ENCODE results near the gene ZCCHC18. TPM values are rescaled to one million over a fixed set of nuclear protein-coding genes. Genes with fewer than 3 reads are reported as not detected.

ZCCHC18 gene
- polyA plus RNA-seq, 1 of the 3 experiments (the other 2 are of a cell fraction) = 7.5 TPM

GRCh38 chrX:104141087-104141760 lies 28.9 kb downstream of the ZCCHC18 start:
- no peaks in the 10 kb centered on the region for H3K36me3 ChIP-seq (replicated peaks in 1 of 2; ENCODE audit: control insufficient read depth in 1 of 2, insufficient read depth in 2 of 2, low read length in 1 of 2)
- no peaks in the 10 kb centered on the region for H4K20me1 ChIP-seq (ENCODE audit: insufficient read depth)
- no peak overlapping the region for H3K9ac ChIP-seq
- DNase-seq = no peak
- ChIA-PET CTCF (no interaction called here), POLR2A (no interaction called here)
- WGBS (ENCODE audit: low lambda C conversion rate) = 50% methylated on average over 8 of the region's 8 CpGs
- TF ChIP-seq REST (IDR thresholded peaks at IDR 0.05; ENCODE audit: low read depth, low read length) = no peak
- no peak for TF ChIP-seq FOSL2 (IDR thresholded peaks at IDR 0.05; ENCODE audit: borderline replicate concordance, low read depth)
- no peak for TF ChIP-seq MXI1 (IDR thresholded peaks at IDR 0.05; ENCODE audit: low read depth, low read length)
- no peak for TF ChIP-seq TCF12 (IDR thresholded peaks at IDR 0.05)
- no peak for TF ChIP-seq SIN3A (IDR thresholded peaks at IDR 0.05; ENCODE audit: borderline replicate concordance, low read depth, low read length)
- TF ChIP-seq EZH2phosphoT487 (IDR thresholded peaks at IDR 0.05; ENCODE audit: borderline replicate concordance, low read depth) = no peak
- TF ChIP-seq GABPA (IDR thresholded peaks at IDR 0.05; ENCODE audit: low read depth) = no peak
- no peak for TF ChIP-seq CHD2 (IDR thresholded peaks at IDR 0.05; ENCODE audit: low read length, partially characterized antibody)
- TF ChIP-seq NFIC (IDR thresholded peaks at IDR 0.05; ENCODE audit: borderline replicate concordance) = no peak
- TF ChIP-seq JUND (IDR thresholded peaks at IDR 0.05) = no peak
- no peak for TF ChIP-seq EP300 (IDR thresholded peaks at IDR 0.05; ENCODE audit: borderline replicate concordance in 1 of 2, low read depth in 1 of 2, low read length in 1 of 2)
- no peak for TF ChIP-seq ZBTB33 (IDR thresholded peaks at IDR 0.05; ENCODE audit: borderline replicate concordance, low read depth)
- no peak for TF ChIP-seq RAD21 (IDR thresholded peaks at IDR 0.05; ENCODE audit: low read length)
- TF ChIP-seq GATA2 (CRISPR knock-in tag; IDR thresholded peaks at IDR 0.05) = no peak
- no peak for TF ChIP-seq MAX (IDR thresholded peaks at IDR 0.05; ENCODE audit: low read depth)
- TF ChIP-seq RXRA (IDR thresholded peaks at IDR 0.05; ENCODE audit: borderline replicate concordance, low read depth) = no peak
- no peak for TF ChIP-seq RCOR1 (IDR thresholded peaks at IDR 0.05; ENCODE audit: low read length)
- no peak overlapping the region for H3K4me3 ChIP-seq (ENCODE audit: low read depth in 2 of 2, low read length in 1 of 2)
- no peaks in the 10 kb centered on the region for H3K9me3 ChIP-seq
- H3K79me2 ChIP-seq (ENCODE audit: insufficient read depth) = no peaks in the 10 kb centered on the region
- no peaks in the 10 kb centered on the region for H3K27me3 ChIP-seq (ENCODE audit: insufficient read depth)
- H3K27ac ChIP-seq (ENCODE audit: low read depth in 2 of 2, low read length in 1 of 2) = no peak overlapping the region
- H3K9me2 ChIP-seq = no peaks in the 10 kb centered on the region
- no peak overlapping the region for H3K4me2 ChIP-seq
- no peak overlapping the region for H2AFZ ChIP-seq (ENCODE audit: low read depth)
- no peaks in the 10 kb centered on the region for H3K4me1 ChIP-seq (ENCODE audit: control insufficient read depth in 1 of 2, insufficient read depth in 2 of 2, low read depth in 1 of 2, low read length in 1 of 2)
- peaks cover 4% of the 10 kb centered on the region for H3F3A ChIP-seq (replicated peaks; ENCODE audit: insufficient read depth)
